Pancreas (tissue), 10 donors: ENCODE measurements around the gene EFCAB8. TPM values are rescaled to one million over a fixed set of nuclear protein-coding genes. Genes with fewer than 3 reads are reported as not detected.

Experiments used
- ATAC-seq, 4 donors: fragments of 200-7000 bp; cut with Tn5 transposase; one replicate each; pipeline versions ENCODE4 v1.8.0 to v1.9.1; 2020; ENCODE audit warnings: mild to moderate bottlenecking in 4 of 4, moderate library complexity in 4 of 4
- DNase-seq, 6 donors: peaks; one replicate each; pipeline ENCODE4 v3.0.0-alpha.2; 2020
- FAIRE-seq: peaks from 2 replicates; lab custom pipeline; 2012; peaks lifted over from hg19 to GRCh38; lab: Jason Lieb, UNC
- H3K27ac ChIP-seq, 4 donors: fragments of 200-600 bp; sonication (generic); 1 replicate in 3 of 4; 2 replicates in 1 of 4; pipeline versions ENCODE4 v1.5.0 to v1.8.0; 2020
- H3K27me3 ChIP-seq, 4 donors: fragments of 200-600 bp; one replicate each; pipeline ENCODE4 v1.8.0; 2021
- H3K36me3 ChIP-seq, 3 donors: fragments of 200-600 bp; sonication (generic) in 1 of 3; one replicate each; pipeline versions ENCODE4 v1.5.0 to v1.8.0; 2020 to 2021
- H3K4me1 ChIP-seq, 3 donors: fragments of 200-600 bp; one replicate each; pipeline ENCODE4 v1.8.0; 2021
- H3K4me3 ChIP-seq, 4 donors: fragments of 200-600 bp; sonication (generic) in 2 of 4; one replicate each; pipeline versions ENCODE4 v1.5.0 to v1.8.0; 2020 to 2021
- H3K9me3 ChIP-seq, 4 donors: fragments of 200-600 bp; one replicate each; pipeline ENCODE4 v1.8.0; 2021
- WGBS, 2 donors: extraction: QIAGEN DNeasy Blood & Tissue Kit; methylation state at CpG; one replicate each; pipeline ENCODE4 v1.1.7; 2013; 5-methylcytosine and 5-hydroxymethylcytosine counted together
- intact Hi-C, 3 donors: fragments of 100-400 bp; cut with DNase I; formaldehyde crosslinking; loops; one replicate each; pipeline versions ENCODE4 v1.11.1 to v1.14.2; 2022
- polyA plus RNA-seq, 2 donors: library from polyadenylated mRNA; stranded (reverse); fragments of 200-250 nt; gene quantifications; one replicate each; pipeline ENCODE4 v1.2.3, GENCODE V29; 2013
- total RNA-seq, 6 donors: library from RNA; stranded (reverse); fragmentation: NEBNext Ultra II Directional in 4 of 6; extraction: Animal tissue kit (Norgen Biotek cat#: 25700) in 4 of 6; gene quantifications; one replicate each; pipeline versions ENCODE4 v1.2.1 to v1.2.4, GENCODE V29; 2021 to 2023
- TF ChIP-seq, protein P1 (sequence below), 4 donors: fragments of 200-600 bp; sonication (generic) in 3 of 4; IDR thresholded peaks; one replicate each; pipeline versions ENCODE4 v1.5.0 to v1.8.0; 2021; ENCODE audit warnings: antibody characterized with exemption in 4 of 4
- donor health status: healthy with polysubstance abuse.
- donor health status: DM: no; HTN: no; CAD: no; lungs with moderate emphysema.
- donor health status: DM: no; HTN: no; CAD: no.
- donor health status: control.
- donor health status: control.
- donor health status: Bipolar disorder and iron deficiency.
- donor health status: DM: yes; HTN: yes; CAD: no.
- donor health status: DM: no; HTN: no; CAD: no.
- donor health status: DM: no; HTN: no; CAD: no.
- donor health status: DM: yes; HTN: yes; CAD: no.

Gene EFCAB8
- total and polyA plus RNA-seq, 8 donors: 0.12 to 0.35 (median 0.19) TPM; not detected in 1

DNA sequence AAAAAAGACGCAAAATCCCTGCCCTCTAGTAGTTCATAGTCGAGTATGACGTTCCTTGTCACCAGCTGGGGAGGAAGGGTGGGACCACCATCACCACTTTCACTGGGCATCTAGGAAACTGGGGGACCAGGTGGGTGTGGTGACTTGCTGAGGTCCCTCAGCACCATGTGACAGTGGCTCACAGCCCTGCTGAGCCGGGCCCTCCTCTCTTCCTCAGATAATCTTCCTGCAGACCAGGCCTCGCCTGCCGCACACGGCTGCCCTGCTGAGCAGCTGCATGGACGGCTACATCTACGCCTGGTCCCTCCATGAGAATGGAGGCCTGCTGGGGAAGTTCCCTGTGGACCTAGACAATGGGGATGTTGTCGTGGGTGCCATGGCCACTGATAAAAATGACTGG lies 71.5 kb downstream of the EFCAB8 start:
- H3K27me3 ChIP-seq: no peaks in the 10 kb centered on the region
- H3K27ac ChIP-seq: no peak overlapping the region
- no peak for ATAC-seq
- intact Hi-C loops: no loop called here
- H3K4me3 ChIP-seq: no peak overlapping the region
- H3K9me3 ChIP-seq: no peaks in the 10 kb centered on the region
- no peak for FAIRE-seq
- H3K4me1 ChIP-seq: no peaks in the 10 kb centered on the region
- 70 to 72% methylated on average over 10 of the region's 10 CpGs for WGBS, 2 donors
- H3K36me3 ChIP-seq: no peaks in the 10 kb centered on the region
- TF ChIP-seq, protein P1, sequence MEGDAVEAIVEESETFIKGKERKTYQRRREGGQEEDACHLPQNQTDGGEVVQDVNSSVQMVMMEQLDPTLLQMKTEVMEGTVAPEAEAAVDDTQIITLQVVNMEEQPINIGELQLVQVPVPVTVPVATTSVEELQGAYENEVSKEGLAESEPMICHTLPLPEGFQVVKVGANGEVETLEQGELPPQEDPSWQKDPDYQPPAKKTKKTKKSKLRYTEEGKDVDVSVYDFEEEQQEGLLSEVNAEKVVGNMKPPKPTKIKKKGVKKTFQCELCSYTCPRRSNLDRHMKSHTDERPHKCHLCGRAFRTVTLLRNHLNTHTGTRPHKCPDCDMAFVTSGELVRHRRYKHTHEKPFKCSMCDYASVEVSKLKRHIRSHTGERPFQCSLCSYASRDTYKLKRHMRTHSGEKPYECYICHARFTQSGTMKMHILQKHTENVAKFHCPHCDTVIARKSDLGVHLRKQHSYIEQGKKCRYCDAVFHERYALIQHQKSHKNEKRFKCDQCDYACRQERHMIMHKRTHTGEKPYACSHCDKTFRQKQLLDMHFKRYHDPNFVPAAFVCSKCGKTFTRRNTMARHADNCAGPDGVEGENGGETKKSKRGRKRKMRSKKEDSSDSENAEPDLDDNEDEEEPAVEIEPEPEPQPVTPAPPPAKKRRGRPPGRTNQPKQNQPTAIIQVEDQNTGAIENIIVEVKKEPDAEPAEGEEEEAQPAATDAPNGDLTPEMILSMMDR (IDR thresholded peaks at IDR 0.05): no peak
- DNase-seq: no peak

DNA sequence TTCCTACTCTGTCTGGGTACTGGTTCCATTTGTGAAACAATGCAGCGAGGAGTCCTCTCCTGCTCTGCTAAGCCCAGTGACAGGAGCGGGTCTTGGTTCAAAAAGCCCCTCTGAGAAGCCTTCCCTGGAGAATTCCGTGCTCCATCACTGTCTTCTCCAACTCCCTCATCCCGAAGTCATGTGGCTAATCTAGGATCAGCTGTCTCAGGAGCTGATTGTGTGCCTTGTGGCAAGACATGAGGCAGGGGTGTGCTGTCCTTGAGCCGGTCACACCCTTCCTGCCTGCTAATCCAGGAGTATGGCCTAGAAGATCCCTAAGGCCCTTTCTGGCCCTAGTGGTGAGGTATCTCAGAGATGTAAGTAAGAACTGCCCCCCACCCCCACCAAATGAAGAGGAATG lies 72.0 kb downstream of the EFCAB8 start:
- WGBS, 2 donors: 69 to 74% methylated on average over 5 of the region's 5 CpGs
- FAIRE-seq: no peak

DNA sequence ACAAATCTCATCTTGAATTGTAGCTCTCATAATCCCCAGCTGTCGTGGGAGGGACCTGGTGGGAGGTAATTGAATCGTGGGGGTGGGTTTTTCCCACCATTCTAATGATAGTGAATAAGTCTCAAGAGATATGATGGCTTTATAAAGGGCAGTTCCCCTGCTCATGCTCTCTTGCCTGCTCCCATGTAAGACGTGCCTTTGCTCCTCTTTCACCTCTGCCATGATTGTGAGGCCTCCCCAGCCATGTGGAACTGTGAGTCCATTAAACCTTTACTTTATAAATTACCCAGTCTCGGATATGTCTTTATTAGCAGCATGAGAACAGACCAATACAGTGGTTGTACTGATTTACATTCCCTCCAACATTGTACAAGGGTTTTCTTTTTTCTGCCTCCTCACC lies 75.9 kb downstream of the EFCAB8 start:
- WGBS, 2 donors: 51 to 54% methylated on average over 4 of the region's 4 CpGs
- H3K27me3 ChIP-seq: no peaks in the 10 kb centered on the region
- no peak overlapping the region for H3K27ac ChIP-seq
- TF ChIP-seq, protein P1 (IDR thresholded peaks at IDR 0.05): no peak
- H3K4me3 ChIP-seq: no peak overlapping the region
- DNase-seq (no peak), ATAC-seq (no peak), FAIRE-seq (no peak)
- H3K9me3 ChIP-seq: no peaks in the 10 kb centered on the region
- no peaks in the 10 kb centered on the region for H3K36me3 ChIP-seq
- intact Hi-C loops: no loop called here
- no peaks in the 10 kb centered on the region for H3K4me1 ChIP-seq

More for the DNA sequence above, 72.0 kb downstream of the EFCAB8 start:
- intact Hi-C loops: no loop called here
- TF ChIP-seq, protein P1 (IDR thresholded peaks at IDR 0.05): no peak
- Histone ChIP-seq H3K27me3 (no peaks in the 10 kb centered on the region), H3K27ac (no peak overlapping the region), H3K36me3 (no peaks in the 10 kb centered on the region), H3K4me1 (no peaks in the 10 kb centered on the region), H3K4me3 (no peak overlapping the region), H3K9me3 (no peaks in the 10 kb centered on the region)
- no peak for ATAC-seq
- DNase-seq: no peak

DNA sequence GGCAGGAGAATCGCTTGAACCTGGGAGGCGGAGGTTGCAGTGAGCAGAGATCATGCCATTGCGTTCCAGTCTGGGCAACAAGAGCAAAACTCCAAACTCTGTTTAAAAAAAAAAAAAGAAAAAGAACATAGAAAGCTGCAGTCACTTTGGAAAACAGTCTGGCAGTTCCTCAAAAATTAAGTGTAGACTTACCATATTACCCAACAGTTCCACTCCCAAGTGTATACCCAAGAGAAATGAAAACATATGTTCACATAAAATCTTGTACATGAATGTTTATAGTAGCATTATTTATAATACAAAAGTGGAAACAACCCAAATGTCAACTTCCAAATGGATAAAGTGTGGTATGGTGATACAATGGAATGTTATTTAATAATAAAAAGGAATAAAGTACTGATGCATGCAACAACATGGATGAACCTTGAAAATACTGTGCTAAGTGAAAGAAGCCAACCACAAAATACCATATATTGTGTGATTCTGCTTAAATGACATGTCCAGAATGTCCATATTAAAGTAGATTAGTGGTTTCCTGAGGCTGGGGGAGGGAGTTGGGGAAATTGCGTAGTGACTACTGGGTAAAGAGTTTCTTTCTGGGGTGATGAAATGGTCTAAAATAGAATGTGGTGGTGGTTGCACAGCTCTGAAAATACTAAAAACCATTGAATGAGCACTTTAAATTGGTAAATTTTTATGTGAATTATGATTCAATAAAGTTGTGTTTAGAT lies 82.6 kb downstream of the EFCAB8 start:
- 67 to 87% methylated on average over 4 of the region's 4 CpGs for WGBS, 2 donors
- H3K36me3 ChIP-seq: no peaks in the 10 kb centered on the region
- no peaks in the 10 kb centered on the region for H3K4me1 ChIP-seq
- intact Hi-C loops: no loop called here
- no peaks in the 10 kb centered on the region for H3K27me3 ChIP-seq
- TF ChIP-seq, protein P1 (IDR thresholded peaks at IDR 0.05): no peak
- no peaks in the 10 kb centered on the region for H3K9me3 ChIP-seq
- no peak overlapping the region for H3K4me3 ChIP-seq
- ATAC-seq: no peak
- DNase-seq: no peak
- no peak overlapping the region for H3K27ac ChIP-seq
- no peak for FAIRE-seq

DNA sequence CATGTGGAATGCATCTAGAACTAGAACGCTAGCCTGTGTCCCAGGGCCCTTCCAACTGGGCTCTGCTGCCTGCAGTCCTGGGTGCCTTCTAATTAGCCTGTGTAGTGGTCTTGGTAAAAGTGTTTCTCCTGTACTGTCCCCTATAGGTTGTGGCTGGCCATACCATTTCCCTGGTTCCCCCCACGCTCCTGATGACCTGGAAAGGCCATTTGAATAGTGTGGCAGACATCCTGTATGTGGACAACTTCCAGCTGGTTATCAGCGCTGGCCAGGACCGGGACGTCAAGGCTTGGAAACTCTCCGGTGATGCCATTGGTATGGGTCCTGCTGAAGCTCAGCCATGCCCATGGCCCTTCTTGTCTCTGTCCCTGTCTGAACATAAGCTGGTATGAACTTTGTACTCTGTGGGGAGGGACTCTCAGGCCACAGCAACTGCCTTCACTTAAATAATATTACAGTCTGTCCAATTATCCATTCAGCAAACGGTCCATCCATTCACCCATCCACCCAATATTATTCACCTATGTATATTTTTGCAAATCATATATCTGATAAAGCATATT lies 84.8 kb downstream of the EFCAB8 start:
- intact Hi-C loops: no loop called here
- DNase-seq: no peak
- no peak for FAIRE-seq
- 74 to 79% methylated on average over 7 of the region's 7 CpGs for WGBS, 2 donors
- Histone ChIP-seq H3K4me3 (no peak overlapping the region), H3K9me3 (no peaks in the 10 kb centered on the region), H3K36me3 (no peaks in the 10 kb centered on the region), H3K4me1 (no peaks in the 10 kb centered on the region), H3K27me3 (peaks cover 0 to 2% (median 0%) of the 10 kb centered on the region in 4 donors), H3K27ac (no peak overlapping the region)
- TF ChIP-seq, protein P1 (IDR thresholded peaks at IDR 0.05): no peak
- ATAC-seq: no peak
